Measurements from ENCODE around the gene MAFB.

Gene MAFB

GRCh38 chr20:40681165-40681564, 7.9 kb downstream of the MAFB start:
- ChIA-PET CTCF (interaction anchor here (1.5 kb wide), 1 partner anchor 9 kb away, joined by 4 read pairs; no protein-coding TSS in a partner anchor), POLR2A (no interaction called here)
- no peak for TF ChIP-seq CTCF (IDR thresholded peaks at IDR 0.05; ENCODE audit: insufficient read depth, low read length, missing control alignments)
- H3K4me3 ChIP-seq (ENCODE audit: low read depth, low read length) = no peak overlapping the region
- no peak for DNase-seq (ENCODE audit: low read depth, low spot score)

- POLR2A ChIA-PET = no interaction called here
- H3K4me3 ChIP-seq (ENCODE audit: low read depth, low read length) = no peak overlapping the region
- TF ChIP-seq CTCF (IDR thresholded peaks at IDR 0.05; ENCODE audit: insufficient read depth, low read length, missing control alignments) = no peak
- CTCF ChIA-PET = interaction anchor here (1.5 kb wide), 1 partner anchor 9 kb away, joined by 4 read pairs; no protein-coding TSS in a partner anchor
- DNase-seq (ENCODE audit: low read depth, low spot score) = no peak
Observed at GRCh38 chr20:40680161-40680959, 8.7 kb downstream of the MAFB start.

GRCh38 chr20:40679184-40679583, 9.9 kb downstream of the MAFB start:
- no peak for DNase-seq (ENCODE audit: low read depth, low spot score)
- no peak for TF ChIP-seq CTCF (IDR thresholded peaks at IDR 0.05; ENCODE audit: insufficient read depth, low read length, missing control alignments)
- ChIA-PET CTCF (no interaction called here), POLR2A (interaction anchor here (2.7 kb wide), 1 partner anchor 10 kb away, joined by 13 read pairs; the partner anchor contains the start of gene MAFB)
- H3K4me3 ChIP-seq (ENCODE audit: low read depth, low read length) = no peak overlapping the region

GRCh38 chr20:40678286-40678875, 10.7 kb downstream of the MAFB start:
- no peak for DNase-seq (ENCODE audit: low read depth, low spot score)
- no peak for TF ChIP-seq CTCF (IDR thresholded peaks at IDR 0.05; ENCODE audit: insufficient read depth, low read length, missing control alignments)
- no peak overlapping the region for H3K4me3 ChIP-seq (ENCODE audit: low read depth, low read length)
- ChIA-PET POLR2A (interaction anchor here (2.7 kb wide), 1 partner anchor 11 kb away, joined by 13 read pairs; the partner anchor contains the start of gene MAFB), CTCF (interaction anchor here (0.8 kb wide), 1 partner anchor 12 kb away, joined by 3 read pairs; no protein-coding TSS in a partner anchor)

GRCh38 chr20:40677343-40677924, 11.6 kb downstream of the MAFB start:
- no peak for DNase-seq (ENCODE audit: low read depth, low spot score)
- H3K4me3 ChIP-seq (ENCODE audit: low read depth, low read length) = no peak overlapping the region
- CTCF ChIA-PET = interaction anchor here (1.0 kb wide), 1 partner anchor 12 kb away, joined by 3 read pairs; the partner anchor contains the start of gene MAFB
- POLR2A ChIA-PET = interaction anchor here (2.7 kb wide), 1 partner anchor 11 kb away, joined by 13 read pairs; the partner anchor contains the start of gene MAFB
- TF ChIP-seq CTCF (IDR thresholded peaks at IDR 0.05; ENCODE audit: insufficient read depth, low read length, missing control alignments) = no peak
